NCI-H146 treated with DMSO at 0.1 percent for 48 hours (cell line): Measurements from ENCODE around the gene THYN1.
"Not testable (repeated sequence)": the region's sequence is repeated elsewhere in the genome, so short reads cannot be mapped to it uniquely, and the experiment has no call there.

Experiments used
- DNase-seq: peaks from one replicate; lab custom pipeline; 2025; ENCODE audit not compliant: unreplicated experiment; lab: John Stamatoyannopoulos, UW

Gene THYN1

DNA sequence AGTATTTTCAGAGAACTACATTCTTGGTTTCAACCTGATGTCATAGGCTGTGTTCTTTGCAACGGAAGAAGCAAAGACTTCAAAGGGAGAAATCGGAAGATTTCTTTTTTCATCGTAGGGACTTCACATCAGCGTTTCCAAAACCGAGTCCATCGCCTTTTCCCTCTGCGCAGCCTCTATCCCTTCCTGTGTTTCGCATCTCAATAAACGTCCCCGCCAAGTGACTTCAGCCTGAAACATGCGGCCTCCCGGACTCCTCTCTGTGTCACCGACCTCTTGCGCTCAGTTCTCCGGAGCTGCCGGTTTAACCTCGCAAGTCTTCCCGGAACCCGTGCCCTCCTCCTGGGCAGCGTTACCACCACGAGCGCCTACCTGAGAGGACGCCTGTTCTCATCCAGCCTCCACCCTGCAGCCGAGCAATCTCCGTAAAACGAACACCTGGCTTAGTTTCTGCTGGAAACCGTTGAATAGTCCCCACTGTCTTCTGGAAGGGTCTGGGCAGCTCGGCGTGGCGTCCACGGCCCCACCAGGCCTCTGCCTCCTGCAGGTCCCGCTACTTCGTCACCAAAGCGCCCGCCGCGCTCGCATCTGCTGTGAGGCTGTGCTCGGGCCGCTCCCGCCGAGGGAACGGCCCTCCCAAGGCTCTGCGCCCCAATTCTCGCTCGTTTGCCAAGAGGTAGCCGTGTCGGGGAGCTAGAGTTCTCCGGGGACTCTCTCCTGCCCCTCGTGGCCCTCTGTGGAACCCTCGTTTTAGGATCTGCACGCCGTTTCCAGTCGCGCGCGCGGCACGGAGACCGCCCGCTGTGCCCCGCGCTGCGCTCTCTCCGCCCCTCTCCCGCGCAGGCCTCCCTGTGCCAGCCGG lies 22.6 kb upstream of the THYN1 start, which contains the start of gene GLB1L3:
Gene GLB1L3, plus strand, starts transcription at position 846 of the 862 bp plus-strand sequence. CDS start 362 bp downstream, outside the sequence.
- peak; percentile 66 for DNase-seq

- DNase-seq, result no peak
These were observed 22.0 kb upstream of the THYN1 start for GRCh38 chr11:134275188-134275533.

- DNase-seq, result no peak
These were observed 20.2 kb upstream of the THYN1 start for GRCh38 chr11:134273317-134273712.

GRCh38 chr11:134272381-134273316 lies 19.5 kb upstream of the THYN1 start:
- DNase-seq, result peak; percentile 16

DNA sequence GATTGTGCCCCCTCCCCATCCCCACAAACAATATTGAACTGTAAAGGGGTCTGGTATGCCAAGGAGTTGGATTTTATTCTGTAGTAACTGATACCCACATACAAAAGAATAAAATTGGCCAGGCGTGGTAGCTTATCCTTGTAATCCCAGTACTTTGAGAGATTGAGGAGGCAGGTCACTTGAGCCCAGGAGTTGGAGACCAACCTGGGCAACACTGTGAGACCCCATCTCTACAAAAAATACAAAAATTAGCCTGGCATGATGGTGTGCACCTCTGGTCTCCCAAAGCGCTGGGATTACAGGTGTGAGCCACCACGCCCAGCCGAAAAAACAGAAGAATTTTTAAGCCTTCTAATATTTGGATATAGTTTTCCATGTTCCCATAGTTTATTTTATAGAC lies 18.8 kb upstream of the THYN1 start:
- DNase-seq, result no peak

DNA sequence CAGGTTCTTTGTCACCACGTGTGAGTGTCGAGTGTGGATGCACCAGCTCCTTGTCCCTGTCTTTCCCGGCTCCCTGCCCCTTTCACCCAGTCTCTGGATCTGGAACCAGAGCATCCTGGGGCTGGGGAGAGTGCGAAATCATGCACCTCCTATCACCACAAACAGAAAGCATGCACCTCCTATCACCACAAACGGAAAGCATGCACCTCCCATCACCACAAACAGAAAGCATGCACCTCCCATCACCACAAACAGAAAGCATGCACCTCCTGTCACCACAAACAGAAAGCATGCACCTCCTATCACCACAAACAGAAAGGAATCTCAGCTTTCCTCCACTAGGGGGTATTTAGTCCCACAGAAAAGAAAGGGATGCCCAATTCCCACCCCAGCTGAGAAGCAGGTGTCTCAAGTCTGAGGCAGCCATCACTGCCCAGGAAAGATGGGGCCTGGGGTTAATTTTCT lies 17.1 kb upstream of the THYN1 start:
- no peak for DNase-seq

GRCh38 chr11:134267966-134268365 lies 14.8 kb upstream of the THYN1 start:
- no peak for DNase-seq

DNA sequence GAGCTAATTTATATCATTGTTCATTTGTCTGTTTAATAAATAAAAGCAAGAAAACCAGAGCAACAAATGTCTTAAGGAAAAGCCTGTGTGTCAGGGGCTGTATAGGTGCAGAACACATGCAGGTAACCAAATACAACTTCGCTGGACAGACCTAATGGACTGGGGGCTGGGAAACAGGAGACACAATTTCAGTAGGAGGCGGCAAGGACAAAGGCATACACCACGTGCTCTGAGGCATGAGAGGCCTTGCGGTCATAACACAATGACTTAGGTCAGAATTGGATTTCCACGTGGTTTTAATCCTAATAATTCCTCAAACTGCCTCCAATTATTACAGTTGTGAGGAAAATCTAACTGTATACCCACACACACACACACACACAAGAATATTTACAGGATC lies 14.3 kb upstream of the THYN1 start:
- DNase-seq, result no peak

- DNase-seq, result no peak
These were observed 13.7 kb upstream of the THYN1 start for GRCh38 chr11:134266841-134267251.

- no peak for DNase-seq
These were observed 13.3 kb upstream of the THYN1 start for GRCh38 chr11:134266440-134266839.

DNA sequence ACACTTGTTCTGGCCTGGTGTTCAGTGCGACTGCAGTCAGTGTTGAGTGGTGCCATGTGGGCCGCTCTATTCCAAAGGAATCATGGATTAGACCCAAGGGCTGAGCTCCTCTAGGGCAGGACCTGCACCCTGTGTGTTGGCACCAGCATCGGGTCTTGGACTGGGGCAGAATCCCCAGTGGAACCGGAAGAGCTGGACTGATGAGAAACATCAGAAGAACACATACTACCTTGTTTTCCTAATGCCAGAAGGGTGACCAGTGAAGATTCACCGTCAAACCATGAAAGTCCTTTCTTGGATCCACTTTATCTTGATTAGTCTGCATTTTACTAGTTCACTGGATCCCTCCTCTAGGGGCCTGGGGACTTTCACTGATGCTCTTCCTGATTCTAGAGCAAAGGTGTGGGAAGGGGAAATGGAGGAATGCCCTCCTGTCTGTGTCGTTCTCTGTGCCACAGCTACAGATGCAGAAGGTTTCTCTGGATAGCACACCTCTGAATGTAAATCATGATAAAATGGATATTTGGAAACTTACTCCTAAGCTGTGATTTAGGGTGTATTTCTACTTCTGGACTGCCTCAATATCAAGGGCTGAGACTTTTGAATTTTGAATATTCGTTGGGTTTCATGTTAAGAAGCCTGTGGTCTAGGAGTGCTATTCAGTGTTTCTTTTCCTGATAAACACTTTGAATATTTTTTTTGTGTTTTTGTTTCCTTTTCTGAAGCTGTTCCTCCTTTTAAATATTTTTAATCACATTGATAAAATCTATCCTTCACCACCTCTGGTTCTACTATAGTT lies 12.0 kb upstream of the THYN1 start:
- no peak for DNase-seq

- DNase-seq, result no peak
These were observed 8.7 kb upstream of the THYN1 start for GRCh38 chr11:134261626-134262488.

- no peak for DNase-seq
These were observed 7.8 kb upstream of the THYN1 start for GRCh38 chr11:134260983-134261382.

DNA sequence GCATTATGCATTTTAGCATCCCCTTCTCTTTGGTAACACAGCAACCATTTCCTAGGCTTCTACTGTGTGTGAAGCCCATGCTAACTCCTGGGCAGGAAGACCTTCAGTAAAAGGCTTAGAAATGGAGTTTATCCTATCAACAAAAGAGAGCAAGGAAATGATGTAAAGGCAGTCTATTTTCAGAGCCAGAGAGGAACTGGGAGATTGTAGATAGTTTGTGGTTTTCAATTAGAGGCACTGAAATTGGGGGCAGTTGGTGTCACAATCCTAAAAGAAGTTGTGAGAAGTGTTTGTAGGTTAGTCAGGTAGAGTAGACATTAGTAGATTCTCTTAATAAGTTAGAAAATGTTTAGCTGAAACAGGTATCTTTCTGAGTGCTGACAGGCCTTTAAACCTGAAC lies 7.4 kb upstream of the THYN1 start:
- DNase-seq, result no peak

DNA sequence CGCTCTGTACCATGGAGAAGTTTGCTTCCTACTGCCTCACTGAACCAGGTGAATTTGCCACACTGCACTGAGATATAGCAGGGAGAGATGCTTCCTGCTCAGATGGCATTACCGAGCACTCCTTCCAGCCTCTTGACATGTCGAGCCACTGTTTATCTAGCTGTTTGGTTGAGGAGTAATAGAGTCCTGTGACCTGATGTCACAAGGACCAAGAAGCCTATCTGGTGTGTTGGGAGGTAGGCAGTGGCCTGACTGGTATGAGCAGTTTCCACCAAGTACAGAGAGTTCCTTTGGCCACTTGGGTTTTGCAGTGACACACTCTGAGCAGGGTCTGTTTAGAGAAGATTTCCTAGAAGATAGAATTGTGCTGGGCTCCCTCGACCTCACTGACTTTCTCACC lies 5.4 kb upstream of the THYN1 start:
- no peak for DNase-seq

- DNase-seq, result no peak
These were observed 3.9 kb upstream of the THYN1 start for GRCh38 chr11:134257101-134257500.

GRCh38 chr11:134255184-134255561 lies 2.0 kb upstream of the THYN1 start:
- not testable (repeated sequence) for DNase-seq

- no peak for DNase-seq
These were observed 1.5 kb upstream of the THYN1 start for GRCh38 chr11:134254433-134255183.
